Fibroblast of mammary gland (primary cell): ENCODE data around the gene RAD9A.

ENCODE experiments used
- DNase-seq: peaks from one replicate; pipeline ENCODE4 v3.0.0-alpha.2; 2010; ENCODE audit warnings: low read depth
- H3K4me3 ChIP-seq: 2 replicates; pipeline ENCODE4 v1.5.1; 2011; ENCODE audit warnings: low read depth, mild to moderate bottlenecking, low read length, moderate library complexity; ENCODE audit not compliant: control insufficient read depth
- TF ChIP-seq, protein P1 (sequence below): conservative IDR thresholded peaks from 2 replicates; pipeline ENCODE4 v1.5.1; 2011; ENCODE audit warnings: low read depth, low read length, inconsistent platforms; ENCODE audit not compliant: control insufficient read depth, insufficient read depth

Gene RAD9A

DNA sequence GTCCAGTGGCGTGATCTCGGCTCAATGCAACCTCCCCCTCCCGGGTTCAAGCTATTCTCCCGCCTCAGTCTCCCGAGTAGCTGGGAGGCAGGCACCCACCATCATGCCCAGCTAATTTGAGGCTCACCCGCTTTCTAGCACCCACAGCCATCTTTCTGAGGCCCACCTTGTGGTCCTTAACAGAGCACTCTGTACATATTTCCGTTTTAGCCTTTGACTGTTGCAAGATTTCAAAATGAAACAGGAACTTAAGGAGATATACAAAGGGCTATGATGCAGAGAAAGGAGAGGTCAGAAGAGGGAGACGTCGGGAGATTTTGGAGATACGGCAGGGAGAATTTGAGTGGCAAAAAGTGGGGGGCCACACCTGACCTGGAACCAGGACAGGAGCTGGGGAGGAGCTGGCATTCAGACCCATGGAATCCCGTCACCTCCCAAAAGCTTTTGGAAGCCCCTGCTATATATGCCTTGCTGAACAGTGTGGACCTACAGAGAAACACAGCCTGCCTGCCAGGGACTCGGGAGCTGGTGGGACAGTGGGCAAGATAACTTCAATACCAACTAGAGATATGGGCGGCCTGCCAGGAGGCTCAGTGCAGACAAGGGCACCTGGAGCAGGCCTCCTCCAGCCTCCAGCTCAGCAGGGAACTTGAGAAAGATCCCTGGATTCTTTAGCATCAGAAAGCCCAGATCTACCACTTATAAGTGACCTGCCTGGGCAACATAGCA, 10.4 kb upstream of the RAD9A start:
- TF ChIP-seq, protein P1, sequence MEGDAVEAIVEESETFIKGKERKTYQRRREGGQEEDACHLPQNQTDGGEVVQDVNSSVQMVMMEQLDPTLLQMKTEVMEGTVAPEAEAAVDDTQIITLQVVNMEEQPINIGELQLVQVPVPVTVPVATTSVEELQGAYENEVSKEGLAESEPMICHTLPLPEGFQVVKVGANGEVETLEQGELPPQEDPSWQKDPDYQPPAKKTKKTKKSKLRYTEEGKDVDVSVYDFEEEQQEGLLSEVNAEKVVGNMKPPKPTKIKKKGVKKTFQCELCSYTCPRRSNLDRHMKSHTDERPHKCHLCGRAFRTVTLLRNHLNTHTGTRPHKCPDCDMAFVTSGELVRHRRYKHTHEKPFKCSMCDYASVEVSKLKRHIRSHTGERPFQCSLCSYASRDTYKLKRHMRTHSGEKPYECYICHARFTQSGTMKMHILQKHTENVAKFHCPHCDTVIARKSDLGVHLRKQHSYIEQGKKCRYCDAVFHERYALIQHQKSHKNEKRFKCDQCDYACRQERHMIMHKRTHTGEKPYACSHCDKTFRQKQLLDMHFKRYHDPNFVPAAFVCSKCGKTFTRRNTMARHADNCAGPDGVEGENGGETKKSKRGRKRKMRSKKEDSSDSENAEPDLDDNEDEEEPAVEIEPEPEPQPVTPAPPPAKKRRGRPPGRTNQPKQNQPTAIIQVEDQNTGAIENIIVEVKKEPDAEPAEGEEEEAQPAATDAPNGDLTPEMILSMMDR = no peak
- DNase-seq = no peak
- no peak overlapping the region for H3K4me3 ChIP-seq

DNA sequence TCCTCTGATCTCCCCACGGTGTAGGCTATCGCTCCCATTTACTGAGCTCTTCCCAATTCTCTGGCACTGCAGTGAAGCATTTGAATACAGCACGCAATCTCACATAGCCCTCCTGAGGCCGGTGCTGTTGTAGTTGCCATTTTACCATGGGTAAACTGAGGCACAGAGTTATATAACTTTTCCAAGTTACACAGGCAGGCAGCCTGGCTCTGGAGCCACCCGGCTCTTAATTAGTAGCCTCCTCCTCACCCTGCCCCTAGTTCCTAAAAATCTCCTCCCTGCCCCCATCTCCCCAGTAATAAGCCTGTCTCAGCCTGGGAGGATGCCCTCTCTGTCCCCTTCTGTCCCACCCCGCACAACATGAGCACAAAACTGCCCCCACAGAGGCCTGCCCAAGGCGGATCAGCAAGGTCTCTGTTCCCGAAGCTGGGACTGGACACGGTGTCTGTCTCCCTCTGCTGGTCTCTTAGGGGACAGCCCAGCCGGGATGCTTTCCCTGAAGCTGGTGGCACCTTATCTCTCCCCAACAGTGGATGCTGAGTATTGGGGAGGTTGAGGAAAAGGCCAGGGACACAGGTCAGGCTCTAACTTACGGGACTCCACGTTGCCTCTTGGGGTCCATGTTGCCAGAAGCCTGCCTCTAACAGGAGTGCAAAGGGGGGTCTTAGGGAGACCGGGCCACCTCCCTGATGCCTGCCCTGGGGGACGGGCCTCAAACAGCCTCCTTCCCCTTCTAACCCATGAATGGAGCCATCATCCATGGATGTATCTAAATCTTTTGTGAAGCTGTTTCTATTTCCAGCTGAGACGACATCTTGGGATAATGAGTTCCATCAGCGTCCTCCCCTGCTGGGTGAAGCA, 9.3 kb upstream of the RAD9A start:
- peak; percentile 78 for DNase-seq
- TF ChIP-seq, protein P1 = peak; percentile 99
- H3K4me3 ChIP-seq = no peak overlapping the region

DNA sequence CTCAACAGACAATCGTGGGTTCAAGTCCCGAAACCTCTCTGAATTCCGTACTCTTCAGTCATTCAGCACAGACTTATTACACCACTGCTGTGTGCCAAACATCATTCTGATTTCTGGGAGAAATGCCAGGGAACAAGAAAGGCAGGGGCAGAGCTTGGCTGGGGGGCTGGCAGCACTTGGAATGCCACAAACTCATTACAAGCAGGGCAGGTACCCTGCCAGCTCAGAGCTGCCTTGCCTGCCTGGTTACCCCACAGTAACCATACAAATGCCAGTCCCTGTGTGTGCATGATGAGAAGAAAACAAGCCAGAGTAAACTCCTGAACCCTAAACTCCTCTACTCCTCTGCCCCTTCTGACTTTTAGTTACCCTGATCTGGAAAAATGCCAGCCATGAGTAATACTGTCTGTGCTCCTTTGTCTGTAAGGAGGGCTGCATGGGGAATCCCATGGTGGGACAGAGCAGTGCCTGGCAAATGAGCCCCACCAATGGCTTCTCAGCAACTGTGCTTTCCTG, 6.9 kb upstream of the RAD9A start:
- no peak overlapping the region for H3K4me3 ChIP-seq
- TF ChIP-seq, protein P1 = no peak
- peak; percentile 54 for DNase-seq

DNA sequence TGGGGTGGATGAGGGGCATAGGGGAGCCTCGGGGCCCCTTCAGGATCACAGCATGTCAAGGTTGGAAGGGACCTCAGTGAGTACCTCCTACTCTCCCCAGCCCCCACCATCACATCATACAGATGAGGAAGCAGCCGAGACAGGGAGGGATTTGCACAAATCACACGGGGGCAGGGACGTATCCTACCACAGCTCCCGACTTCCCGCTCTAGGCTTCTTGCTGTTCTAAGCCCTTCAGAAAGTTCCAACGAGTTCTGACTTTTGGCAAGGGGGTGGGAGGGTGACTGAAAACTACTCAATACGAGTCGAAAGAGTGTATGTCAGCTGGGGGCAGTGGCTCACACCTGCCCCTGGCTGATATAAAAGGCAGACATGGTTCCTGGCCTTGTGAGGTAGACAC, 4.7 kb upstream of the RAD9A start:
- no peak for DNase-seq
- TF ChIP-seq, protein P1 = no peak
- H3K4me3 ChIP-seq = no peak overlapping the region

DNA sequence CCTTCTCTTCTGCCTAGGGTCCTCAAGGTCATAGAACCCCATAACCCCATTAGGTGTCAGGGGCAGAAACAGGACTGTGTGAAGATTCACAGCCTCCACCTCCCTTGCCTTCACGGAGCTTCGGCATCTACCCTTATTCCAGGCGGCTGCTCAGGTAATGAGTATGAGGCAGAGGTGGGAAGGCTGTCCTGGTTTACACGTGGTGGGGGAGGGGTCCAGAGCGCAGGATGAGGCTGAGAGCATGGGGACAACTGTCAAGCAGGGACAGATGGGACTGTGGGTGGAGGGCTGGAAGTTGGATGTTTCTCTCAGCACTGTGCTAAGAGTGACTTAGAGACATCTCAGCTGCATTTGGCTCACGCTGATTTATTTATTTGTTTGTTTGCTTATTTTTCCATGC, 4.3 kb upstream of the RAD9A start:
- no peak overlapping the region for H3K4me3 ChIP-seq
- TF ChIP-seq, protein P1 = no peak
- DNase-seq = no peak

DNA sequence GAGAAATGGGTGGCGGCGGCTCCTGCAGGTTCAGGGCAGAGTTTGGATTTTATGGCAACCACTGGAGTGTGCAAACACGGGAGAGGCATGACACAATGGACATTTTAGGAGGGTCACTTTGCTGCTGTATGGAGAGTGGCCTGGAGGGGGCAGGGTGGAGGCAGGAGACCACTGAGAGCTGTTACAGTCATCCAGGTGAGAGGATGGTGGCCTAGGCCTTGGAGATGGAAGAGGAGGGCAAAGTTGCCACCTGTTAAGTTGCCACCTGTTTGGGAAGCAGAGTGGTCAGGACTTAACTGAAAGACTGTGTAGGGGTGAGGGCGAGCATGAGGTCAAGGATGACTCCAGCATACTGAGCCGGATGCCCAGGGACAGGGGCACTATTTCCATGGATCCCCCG, 2.3 kb upstream of the RAD9A start:
- H3K4me3 ChIP-seq = no peak overlapping the region
- no peak for DNase-seq
- TF ChIP-seq, protein P1 = peak; percentile 63
